CD14-positive monocyte (primary cell): ENCODE measurements around the gene DRD5. TPM values are rescaled to one million over a fixed set of nuclear protein-coding genes. Genes with fewer than 3 reads are reported as not detected.

Experiments
- DNase-seq, 3 donors: peaks; one replicate each; pipeline ENCODE4 v3.0.0-alpha.2; 2011 to 2022
- H2AFZ ChIP-seq: 2 replicates; pipeline ENCODE4 v1.6.0; 2012; ENCODE audit warnings: mild to moderate bottlenecking, low read depth, low read length, inconsistent platforms; ENCODE audit not compliant: insufficient read depth, poor library complexity, severe bottlenecking
- H3K27ac ChIP-seq, 2 donors: 1 replicate in 1 of 2; 2 replicates in 1 of 2; pipeline ENCODE4 v1.5.1; 2012 to 2013; ENCODE audit warnings: low read length in 2 of 2, control low read depth in 1 of 2, inconsistent platforms in 1 of 2, low read depth in 1 of 2, mild to moderate bottlenecking in 1 of 2
- H3K27me3 ChIP-seq, 2 donors: one replicate each; pipeline versions ENCODE4 v1.6.0 to v1.6.1; 2011 to 2013; ENCODE audit warnings: low read length in 2 of 2; ENCODE audit not compliant: control insufficient read depth in 2 of 2, insufficient read depth in 2 of 2
- H3K36me3 ChIP-seq, 2 donors: replicated peaks in 1 of 2; 1 replicate in 1 of 2; 2 replicates in 1 of 2; pipeline versions ENCODE4 v1.5.1 to v1.6.1; 2012 to 2013; ENCODE audit warnings: low read length in 2 of 2, control low read depth in 1 of 2, inconsistent platforms in 1 of 2, mild to moderate bottlenecking in 1 of 2; ENCODE audit not compliant: insufficient read depth in 2 of 2, control insufficient read depth in 1 of 2
- H3K4me1 ChIP-seq, 2 donors: 1 replicate in 1 of 2; 2 replicates in 1 of 2; pipeline versions ENCODE4 v1.5.1 to v1.6.1; 2012 to 2013; ENCODE audit warnings: low read length in 2 of 2, control low read depth in 1 of 2, inconsistent platforms in 1 of 2, mild to moderate bottlenecking in 1 of 2, moderate library complexity in 1 of 2; ENCODE audit not compliant: insufficient read depth in 2 of 2, control insufficient read depth in 1 of 2
- H3K4me2 ChIP-seq: replicated peaks from 2 replicates; pipeline ENCODE3; 2012; ENCODE audit warnings: low read length, moderate library complexity, mild to moderate bottlenecking; ENCODE audit not compliant: poor library complexity, severe bottlenecking; ENCODE audit errors: extremely low read depth
- H3K4me3 ChIP-seq, 3 experiments: fragments of 200-600 bp in 1 of 3; sonication (generic) in 1 of 3; replicated peaks in 1 of 3; 1 replicate in 2 of 3; 2 replicates in 1 of 3; pipeline ENCODE4 v1.5.1; 2011 to 2013; ENCODE audit warnings: low read length in 3 of 3, mild to moderate bottlenecking in 3 of 3, control low read depth in 2 of 3, low read depth in 2 of 3, inconsistent platforms in 1 of 3, moderate library complexity in 1 of 3
- H3K79me2 ChIP-seq: 2 replicates; pipeline ENCODE4 v1.6.0; 2012; ENCODE audit warnings: mild to moderate bottlenecking, control low read depth, inconsistent platforms, low read length, moderate library complexity; ENCODE audit not compliant: insufficient read depth
- H3K9ac ChIP-seq: 2 replicates; pipeline ENCODE4 v1.6.0; 2017; ENCODE audit warnings: low read length, mild to moderate bottlenecking; ENCODE audit not compliant: insufficient read depth, poor library complexity, severe bottlenecking
- H3K9me3 ChIP-seq, 2 donors: replicated peaks in 1 of 2; 1 replicate in 1 of 2; 2 replicates in 1 of 2; pipeline versions ENCODE4 v1.5.1 to v1.6.1; 2012 to 2013; ENCODE audit warnings: low read length in 2 of 2, control low read depth in 1 of 2; ENCODE audit not compliant: control insufficient read depth in 1 of 2, insufficient read depth in 1 of 2
- H4K20me1 ChIP-seq: 2 replicates; pipeline ENCODE4 v1.6.0; 2012; ENCODE audit warnings: mild to moderate bottlenecking, low read length, control low read depth, moderate library complexity; ENCODE audit not compliant: insufficient read depth
- H3K27ac Mint-ChIP-seq, 7 donors: one replicate each; pipeline ENCODE4 v1.8.0; 2020; ENCODE audit warnings: mild to moderate bottlenecking in 7 of 7, mixed read lengths in 7 of 7, moderate library complexity in 6 of 7, inconsistent platforms in 2 of 7
- H3K27me3 Mint-ChIP-seq, 3 donors: one replicate each; pipeline ENCODE4 v1.8.0; 2021 to 2022; ENCODE audit warnings: low read depth in 3 of 3, mild to moderate bottlenecking in 3 of 3, mixed read lengths in 3 of 3, moderate library complexity in 3 of 3, inconsistent platforms in 1 of 3
- H3K36me3 Mint-ChIP-seq, 2 donors: one replicate each; pipeline ENCODE4 v1.8.0; 2020; ENCODE audit warnings: mixed read lengths in 2 of 2, inconsistent platforms in 1 of 2, mild to moderate bottlenecking in 1 of 2
- H3K4me1 Mint-ChIP-seq: one replicate; pipeline ENCODE4 v1.8.0; 2020; ENCODE audit warnings: mild to moderate bottlenecking, mixed read lengths
- H3K4me3 Mint-ChIP-seq, 2 donors: one replicate each; pipeline ENCODE4 v1.8.0; 2020; ENCODE audit warnings: mild to moderate bottlenecking in 2 of 2, mixed read lengths in 2 of 2, moderate library complexity in 1 of 2
- H3K9me3 Mint-ChIP-seq, 7 donors: one replicate each; pipeline ENCODE4 v1.8.0; 2020 to 2022; ENCODE audit warnings: mixed read lengths in 7 of 7, mild to moderate bottlenecking in 6 of 7, moderate library complexity in 6 of 7, inconsistent platforms in 2 of 7
- WGBS: methylation state at CpG from one replicate; pipeline ENCODE4 v1.1.5; 2013; ENCODE audit warnings: missing lambda C conversion rate; ENCODE audit not compliant: insufficient coverage; 5-methylcytosine and 5-hydroxymethylcytosine counted together
- intact Hi-C, 2 donors: fragments of 100-400 bp; cut with micrococcal nuclease; formaldehyde crosslinking; loops; one replicate each; pipeline versions ENCODE4 v1.15.0 to v1.15.1; 2023
- polyA plus RNA-seq, 3 donors: library from polyadenylated mRNA; depleted of rRNA in 1 of 3; unstranded in 2 of 3; stranded (reverse) in 1 of 3; fragments of 300-500 nt in 2 of 3; fragments of >200 nt in 1 of 3; fragmentation: Illumina TruSeq in 2 of 3; gene quantifications; 1 replicate in 2 of 3; 2 replicates in 1 of 3; pipeline ENCODE4 v1.2.3, GENCODE V29; 2012 to 2021
- TF ChIP-seq, protein P1 (sequence below): fragments of 200-600 bp; IDR thresholded peaks from one replicate; pipeline ENCODE4 v1.8.0; 2022; ENCODE audit warnings: antibody characterized with exemption, mild to moderate bottlenecking

Gene DRD5
- polyA plus RNA-seq, 3 donors: not detected

DNA sequence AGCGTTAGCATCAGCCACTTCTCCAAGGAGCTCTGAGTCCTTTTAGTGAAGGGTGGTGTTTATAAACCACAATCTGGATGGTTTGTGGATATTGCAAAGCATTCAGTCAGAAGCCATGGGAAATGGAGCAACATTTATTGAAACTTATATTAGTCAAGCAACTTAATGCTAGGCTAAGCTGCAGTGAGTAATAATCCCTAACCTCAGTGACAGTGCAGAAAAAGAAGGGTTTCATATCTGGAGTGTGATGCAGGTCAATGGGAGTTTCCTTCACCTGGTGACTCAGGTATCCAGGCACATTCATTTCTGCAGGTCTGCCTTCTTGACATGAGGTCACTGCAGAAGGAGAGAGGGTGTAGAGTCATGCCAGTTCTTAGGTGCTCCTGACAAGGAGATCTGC is 10.4 kb upstream of the DRD5 start:
- no peaks in the 10 kb centered on the region for H3K79me2 ChIP-seq
- peaks cover 48% of the 10 kb centered on the region for H3K4me1 Mint-ChIP-seq
- H3K27ac ChIP-seq: no peak overlapping the region
- no peak overlapping the region for H3K4me3 Mint-ChIP-seq
- peaks cover 20 to 29% (median 21%) of the 10 kb centered on the region in 3 donors for H3K27me3 Mint-ChIP-seq
- peak overlapping the region in 4 of 7 donors; percentile 22 to 69 (median 40) for H3K27ac Mint-ChIP-seq
- H3K9me3 Mint-ChIP-seq: peaks cover 6 to 11% (median 9%) of the 10 kb centered on the region in 7 donors
- H3K9ac ChIP-seq: no peak overlapping the region
- no peak overlapping the region for H3K4me3 ChIP-seq
- no peaks in the 10 kb centered on the region for H4K20me1 ChIP-seq
- H2AFZ ChIP-seq: no peak overlapping the region
- H3K27me3 ChIP-seq: no peaks in the 10 kb centered on the region
- intact Hi-C loops: no loop called here
- peaks cover 39 to 42% of the 10 kb centered on the region in 2 donors for H3K4me1 ChIP-seq
- peaks cover 0 to 8% of the 10 kb centered on the region in 2 donors for H3K9me3 ChIP-seq
- TF ChIP-seq, protein P1, sequence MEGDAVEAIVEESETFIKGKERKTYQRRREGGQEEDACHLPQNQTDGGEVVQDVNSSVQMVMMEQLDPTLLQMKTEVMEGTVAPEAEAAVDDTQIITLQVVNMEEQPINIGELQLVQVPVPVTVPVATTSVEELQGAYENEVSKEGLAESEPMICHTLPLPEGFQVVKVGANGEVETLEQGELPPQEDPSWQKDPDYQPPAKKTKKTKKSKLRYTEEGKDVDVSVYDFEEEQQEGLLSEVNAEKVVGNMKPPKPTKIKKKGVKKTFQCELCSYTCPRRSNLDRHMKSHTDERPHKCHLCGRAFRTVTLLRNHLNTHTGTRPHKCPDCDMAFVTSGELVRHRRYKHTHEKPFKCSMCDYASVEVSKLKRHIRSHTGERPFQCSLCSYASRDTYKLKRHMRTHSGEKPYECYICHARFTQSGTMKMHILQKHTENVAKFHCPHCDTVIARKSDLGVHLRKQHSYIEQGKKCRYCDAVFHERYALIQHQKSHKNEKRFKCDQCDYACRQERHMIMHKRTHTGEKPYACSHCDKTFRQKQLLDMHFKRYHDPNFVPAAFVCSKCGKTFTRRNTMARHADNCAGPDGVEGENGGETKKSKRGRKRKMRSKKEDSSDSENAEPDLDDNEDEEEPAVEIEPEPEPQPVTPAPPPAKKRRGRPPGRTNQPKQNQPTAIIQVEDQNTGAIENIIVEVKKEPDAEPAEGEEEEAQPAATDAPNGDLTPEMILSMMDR: no peak
- peak; percentile 33 to 79 (median 40) for DNase-seq
- H3K36me3 ChIP-seq: no peaks in the 10 kb centered on the region
- peaks cover 0 to 2% of the 10 kb centered on the region in 2 donors for H3K36me3 Mint-ChIP-seq
- no peak overlapping the region for H3K4me2 ChIP-seq
- no CpG with 5 or more reads among the region's 1 CpG for WGBS

DNA sequence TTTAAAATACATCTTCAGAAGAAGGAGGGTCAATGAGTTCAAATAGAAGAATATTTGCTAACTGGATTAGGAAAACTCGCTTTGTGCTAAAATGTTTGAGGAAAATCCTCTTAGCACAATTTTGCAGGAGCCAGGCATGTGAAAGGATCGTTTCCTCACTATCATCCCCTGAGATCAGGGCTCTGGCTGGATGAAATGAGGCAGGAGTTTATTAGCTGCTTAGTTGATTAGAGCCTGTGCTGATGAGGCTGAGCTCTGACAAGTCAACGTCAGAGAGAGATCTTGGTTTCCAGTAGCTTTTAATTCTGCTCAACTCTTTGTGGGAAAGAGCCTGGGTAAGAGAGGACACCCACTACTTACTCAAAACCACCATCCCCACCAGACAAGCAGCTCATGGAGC is 8.0 kb upstream of the DRD5 start:
- Histone ChIP-seq H3K36me3 (no peaks in the 10 kb centered on the region), H3K9ac (no peak overlapping the region), H3K4me3 (no peak overlapping the region), H3K27me3 (peaks cover 0 to under 1% of the 10 kb centered on the region in 2 donors), H3K9me3 (peaks cover 0 to 8% of the 10 kb centered on the region in 2 donors), H3K4me1 (peaks cover 31 to 33% of the 10 kb centered on the region in 2 donors), H4K20me1 (no peaks in the 10 kb centered on the region), H3K79me2 (no peaks in the 10 kb centered on the region), H3K27ac (no peak overlapping the region), H3K4me2 (no peak overlapping the region), H2AFZ (no peak overlapping the region)
- Mint-ChIP-seq H3K9me3 (peaks cover 6 to 15% (median 11%) of the 10 kb centered on the region in 7 donors), H3K27ac (no peak overlapping the region), H3K4me3 (no peak overlapping the region), H3K27me3 (peaks cover 16 to 29% (median 29%) of the 10 kb centered on the region in 3 donors), H3K36me3 (peaks cover 0 to 2% of the 10 kb centered on the region in 2 donors), H3K4me1 (peaks cover 39% of the 10 kb centered on the region)
- no peak for DNase-seq
- intact Hi-C loops: no loop called here
- TF ChIP-seq, protein P1: no peak
- WGBS: no CpG with 5 or more reads among the region's 3 CpGs
